ENCODE data around the gene VOPP1.

The VOPP1 gene

GRCh38 chr7:55497521-55497920 lies 74.8 kb downstream of the VOPP1 start:
- DNase-seq (ENCODE audit: insufficient read length, low spot score), result no peak
- FAIRE-seq, result no peak

- FAIRE-seq (no peak), DNase-seq (ENCODE audit: insufficient read length, low spot score) (no peak)
Observed at GRCh38 chr7:55496906-55497305, 75.4 kb downstream of the VOPP1 start.

- DNase-seq (ENCODE audit: insufficient read length, low spot score) (no peak), FAIRE-seq (no peak)
Observed at GRCh38 chr7:55494951-55495350, 77.4 kb downstream of the VOPP1 start.

- FAIRE-seq, result no peak
- DNase-seq (ENCODE audit: insufficient read length, low spot score), result no peak
Observed at GRCh38 chr7:55493408-55493807, 78.9 kb downstream of the VOPP1 start.

GRCh38 chr7:55491346-55491745 lies 81.0 kb downstream of the VOPP1 start:
- DNase-seq (ENCODE audit: insufficient read length, low spot score) (no peak), FAIRE-seq (no peak)

- no peak for FAIRE-seq
Observed at GRCh38 chr7:55490099-55490498, 82.2 kb downstream of the VOPP1 start.

GRCh38 chr7:55489552-55489951 lies 82.8 kb downstream of the VOPP1 start:
- DNase-seq (ENCODE audit: insufficient read length, low spot score) (no peak), FAIRE-seq (no peak)

More at GRCh38 chr7:55490099-55490498, 82.2 kb downstream of the VOPP1 start:
- no peak for DNase-seq (ENCODE audit: insufficient read length, low spot score)

GRCh38 chr7:55488804-55489340 lies 83.4 kb downstream of the VOPP1 start:
- no peak for DNase-seq (ENCODE audit: insufficient read length, low spot score)
- no peak for FAIRE-seq

GRCh38 chr7:55488216-55488615 lies 84.1 kb downstream of the VOPP1 start:
- DNase-seq (ENCODE audit: insufficient read length, low spot score) (no peak), FAIRE-seq (no peak)

GRCh38 chr7:55486991-55487390 lies 85.3 kb downstream of the VOPP1 start:
- FAIRE-seq (no peak), DNase-seq (ENCODE audit: insufficient read length, low spot score) (no peak)

- DNase-seq (ENCODE audit: insufficient read length, low spot score), result no peak
- FAIRE-seq, result no peak
Observed at GRCh38 chr7:55486192-55486590, 86.1 kb downstream of the VOPP1 start.

GRCh38 chr7:55485501-55486191 lies 86.7 kb downstream of the VOPP1 start:
- FAIRE-seq (no peak), DNase-seq (ENCODE audit: insufficient read length, low spot score) (no peak)

GRCh38 chr7:55484834-55485233 lies 87.5 kb downstream of the VOPP1 start:
- FAIRE-seq (no peak), DNase-seq (ENCODE audit: insufficient read length, low spot score) (no peak)

GRCh38 chr7:55484241-55484640 lies 88.1 kb downstream of the VOPP1 start:
- FAIRE-seq (no peak), DNase-seq (ENCODE audit: insufficient read length, low spot score) (no peak)

GRCh38 chr7:55483046-55483445 lies 89.3 kb downstream of the VOPP1 start:
- FAIRE-seq (no peak), DNase-seq (ENCODE audit: insufficient read length, low spot score) (no peak)

GRCh38 chr7:55481155-55481554 lies 91.1 kb downstream of the VOPP1 start:
- no peak for DNase-seq (ENCODE audit: insufficient read length, low spot score)

GRCh38 chr7:55478700-55479099 lies 93.6 kb downstream of the VOPP1 start:
- DNase-seq (ENCODE audit: insufficient read length, low spot score), result no peak
- FAIRE-seq, result no peak

More at GRCh38 chr7:55481155-55481554, 91.1 kb downstream of the VOPP1 start:
- no peak for FAIRE-seq

GRCh38 chr7:55477781-55478374 lies 94.4 kb downstream of the VOPP1 start:
- FAIRE-seq, result no peak
- peak; percentile 9 for DNase-seq (ENCODE audit: insufficient read length, low spot score)

- no peak for FAIRE-seq
- no peak for DNase-seq (ENCODE audit: insufficient read length, low spot score)
Observed at GRCh38 chr7:55476852-55477780, 95.2 kb downstream of the VOPP1 start.

GRCh38 chr7:55475855-55476803 lies 96.2 kb downstream of the VOPP1 start:
- FAIRE-seq (no peak), DNase-seq (ENCODE audit: insufficient read length, low spot score) (no peak)

Data from HTR-8/SVneo (cell line).